ENCODE measurements around the gene NCEH1. TPM values are rescaled to one million over a fixed set of nuclear protein-coding genes. Genes with fewer than 3 reads are reported as not detected.

The NCEH1 gene
- total and polyA plus RNA-seq, 2 experiments from 2014 or later: 1.8 to 4.9 TPM

GRCh38 chr3:172696357-172696756 is 14.5 kb downstream of the NCEH1 start (continued):
- TF ChIP-seq POLR2AphosphoS5 (IDR thresholded peaks at IDR 0.05; ENCODE audit: low read depth): no peak
- no peak for TF ChIP-seq NANOG (IDR thresholded peaks at IDR 0.05; ENCODE audit: borderline replicate concordance)
- TF ChIP-seq ZNF462 (CRISPR knock-in tag; IDR thresholded peaks at IDR 0.05): no peak
- no peak for TF ChIP-seq ETS1 (IDR thresholded peaks at IDR 0.05)
- TF ChIP-seq CREB1 (CRISPR knock-in tag; IDR thresholded peaks at IDR 0.05; ENCODE audit: low read depth): no peak
- no peak for TF ChIP-seq JUNB (IDR thresholded peaks at IDR 0.05; ENCODE audit: unreplicated experiment)

- Histone ChIP-seq H3K4me3 (no peak overlapping the region), H4K20me1 (replicated peaks; ENCODE audit: insufficient read depth) (0 out of 2 replicates have a peak, but pooled peaks cover 5% of the 10 kb centered on the region), H3K9me2 (ENCODE audit: insufficient read depth) (no peaks in the 10 kb centered on the region), H2AFZ (no peak overlapping the region), H3K27ac (ENCODE audit: low read depth) (no peak overlapping the region), H3K4me2 (no peak overlapping the region), H3K36me3 (ENCODE audit: insufficient read depth) (no peaks in the 10 kb centered on the region), H3K4me1 (ENCODE audit: insufficient read depth) (peaks cover 14% of the 10 kb centered on the region), H3K27me3 (ENCODE audit: insufficient read depth) (no peaks in the 10 kb centered on the region), H3K79me2 (replicated peaks; ENCODE audit: insufficient read depth) (peaks cover 10% of the 10 kb centered on the region; the same call in 1 of the 2 replicates), H3F3A (replicated peaks; ENCODE audit: low read depth) (no peaks in the 10 kb centered on the region)
- Mint-ChIP-seq H3K27ac (no peak overlapping the region), H3K9me3 (no peaks in the 10 kb centered on the region), H3K27me3 (ENCODE audit: insufficient read depth, low read depth, poor library complexity) (no peaks in the 10 kb centered on the region), H3K36me3 (ENCODE audit: low read depth) (no peaks in the 10 kb centered on the region), H3K4me3 (no peak overlapping the region), H3K4me1 (peaks cover 23% of the 10 kb centered on the region)
- ATAC-seq (no peak), DNase-seq (ENCODE audit: low spot score) (no peak)
- no peak for TF ChIP-seq ZNF331 (CRISPR knock-in tag; IDR thresholded peaks at IDR 0.05; ENCODE audit: low read depth)
- no peak for TF ChIP-seq JUNB (IDR thresholded peaks at IDR 0.05; ENCODE audit: unreplicated experiment)
- TF ChIP-seq CREB1 (CRISPR knock-in tag; IDR thresholded peaks at IDR 0.05; ENCODE audit: low read depth): no peak
- TF ChIP-seq CTCF (conservative IDR thresholded peaks at IDR 0.05; ENCODE audit: low read depth in 2 of 2): no peak
- no peak for TF ChIP-seq STAT1 (IDR thresholded peaks at IDR 0.05; ENCODE audit: unreplicated experiment)
- no peak for TF ChIP-seq ETS1 (IDR thresholded peaks at IDR 0.05)
Observed at GRCh38 chr3:172694573-172695246, 16.2 kb downstream of the NCEH1 start.
